Lung (tissue), 12 donors: Measurements from ENCODE around the gene DDX1. TPM values are rescaled to one million over a fixed set of nuclear protein-coding genes. Genes with fewer than 3 reads are reported as not detected.
A peak's percentile ranks its signal among the peaks of the same experiment; 100 is the strongest.

Source experiments
- ATAC-seq: fragments of 200-7000 bp; cut with Tn5 transposase; one replicate; pipeline ENCODE4 v1.9.1; 2020; ENCODE audit warnings: moderate number of reproducible peaks; ENCODE audit not compliant: insufficient read depth, low FRiP score
- DNase-seq, 3 donors: peaks; one replicate each; pipeline ENCODE4 v3.0.0-alpha.2; 2013 to 2017
- H3K27ac ChIP-seq, 2 donors: one replicate each; pipeline ENCODE4 v1.5.1; 2013; ENCODE audit warnings: mild to moderate bottlenecking in 2 of 2, moderate library complexity in 2 of 2, control low read depth in 1 of 2, inconsistent platforms in 1 of 2, low read depth in 1 of 2, low read length in 1 of 2
- H3K27me3 ChIP-seq, 3 donors: one replicate each; pipeline ENCODE4 v1.5.1; 2013; ENCODE audit warnings: low read length in 2 of 3; ENCODE audit not compliant: control insufficient read depth in 3 of 3, insufficient read depth in 3 of 3
- H3K36me3 ChIP-seq, 4 donors: one replicate each; pipeline ENCODE4 v1.5.1; 2013; ENCODE audit warnings: low read length in 4 of 4, mild to moderate bottlenecking in 1 of 4, moderate library complexity in 1 of 4; ENCODE audit not compliant: control insufficient read depth in 4 of 4, insufficient read depth in 4 of 4
- H3K4me1 ChIP-seq, 5 donors: one replicate each; pipeline ENCODE4 v1.5.1; 2013; ENCODE audit warnings: low read length in 5 of 5, mild to moderate bottlenecking in 2 of 5, moderate library complexity in 1 of 5; ENCODE audit not compliant: control insufficient read depth in 5 of 5, insufficient read depth in 5 of 5
- H3K4me3 ChIP-seq: one replicate; pipeline ENCODE4 v1.5.1; 2013; ENCODE audit warnings: mild to moderate bottlenecking, control low read depth, moderate library complexity
- H3K9ac ChIP-seq, 2 donors: one replicate each; pipeline ENCODE4 v1.5.1; 2013; ENCODE audit warnings: low read length in 2 of 2, control low read depth in 1 of 2; ENCODE audit not compliant: insufficient read depth in 1 of 2
- H3K9me3 ChIP-seq, 4 donors: one replicate each; pipeline ENCODE4 v1.5.1; 2013; ENCODE audit warnings: low read length in 3 of 4, mild to moderate bottlenecking in 1 of 4, moderate library complexity in 1 of 4; ENCODE audit not compliant: control insufficient read depth in 4 of 4, insufficient read depth in 3 of 4
- CTCF ChIP-seq: IDR thresholded peaks from 2 replicates; pipeline ENCODE4 v1.5.1; 2012; ENCODE audit warnings: mild to moderate bottlenecking; ENCODE audit errors: control extremely low read depth, extremely low read depth
- WGBS, 2 donors: extraction: QIAGEN DNeasy Blood & Tissue Kit; methylation state at CpG; one replicate each; pipeline ENCODE4 v1.1.7; 2013; 5-methylcytosine and 5-hydroxymethylcytosine counted together
- polyA plus RNA-seq, 2 donors: library from polyadenylated mRNA; stranded (reverse); fragments of 200-250 nt; gene quantifications; one replicate each; pipeline ENCODE4 v1.2.1, GENCODE V29; 2013
- total RNA-seq, 2 donors: library from RNA; depleted of rRNA in 1 of 2; stranded (reverse); fragments of >200 nt in 1 of 2; gene quantifications; one replicate each; pipeline ENCODE4 v1.2.1, GENCODE V29; 2014 to 2021
- donor health status: control.
- donor health status: control.
- donor health status: Bipolar disorder and iron deficiency.
- donor health status: healthy.
- donor health status: DM: yes; HTN: yes; CAD: no.

Gene DDX1
- total and polyA plus RNA-seq, 4 donors, result 53.7 to 85.2 (median 60.5) TPM

DNA sequence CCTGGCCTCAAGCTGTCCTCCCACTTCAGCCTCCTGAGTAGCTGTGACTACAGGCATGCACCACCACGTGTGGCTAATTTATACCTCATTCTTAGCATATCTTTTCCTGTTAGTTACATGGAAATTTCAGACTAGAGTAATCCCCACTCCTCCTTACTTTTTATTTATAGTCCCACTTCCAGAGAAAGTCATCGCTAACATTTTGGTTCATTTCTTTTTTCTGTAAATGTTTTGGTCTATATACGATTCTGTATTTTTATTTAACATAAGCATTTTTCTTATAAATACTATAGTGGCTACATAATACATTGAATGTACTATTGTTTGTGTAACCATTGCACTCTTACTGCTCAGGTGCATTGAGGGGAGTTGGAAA is 42.3 kb downstream of the DDX1 start:
- peaks cover 0 to 20% (median 16%) of the 10 kb centered on the region in 5 donors for H3K4me1 ChIP-seq
- 80 to 81% methylated on average over 3 of the region's 3 CpGs for WGBS, 2 donors
- H3K27me3 ChIP-seq, result no peaks in the 10 kb centered on the region
- H3K9ac ChIP-seq, result no peak overlapping the region
- peaks cover 18 to 37% (median 29%) of the 10 kb centered on the region in 4 donors for H3K36me3 ChIP-seq
- no peak overlapping the region for H3K27ac ChIP-seq
- no peaks in the 10 kb centered on the region for H3K9me3 ChIP-seq
- TF ChIP-seq CTCF, result no peak
- DNase-seq (no peak), ATAC-seq (no peak)
- H3K4me3 ChIP-seq, result no peak overlapping the region

GRCh38 chr2:15634846-15635490 is 43.3 kb downstream of the DDX1 start:
- Histone ChIP-seq H3K9ac (peak overlapping the region in 1 of 2 donors; percentile 27), H3K27ac (no peak overlapping the region), H3K27me3 (no peaks in the 10 kb centered on the region), H3K9me3 (no peaks in the 10 kb centered on the region), H3K4me3 (no peak overlapping the region), H3K4me1 (peaks cover 0 to 20% (median 16%) of the 10 kb centered on the region in 5 donors), H3K36me3 (peaks cover 18 to 30% (median 25%) of the 10 kb centered on the region in 4 donors)
- ATAC-seq, result no peak
- DNase-seq, result peak in 2 of 3 donors; percentile 27 to 29
- TF ChIP-seq CTCF, result no peak
- 40 to 67% methylated on average over 1 of the region's 1 CpG for WGBS, 2 donors

DNA sequence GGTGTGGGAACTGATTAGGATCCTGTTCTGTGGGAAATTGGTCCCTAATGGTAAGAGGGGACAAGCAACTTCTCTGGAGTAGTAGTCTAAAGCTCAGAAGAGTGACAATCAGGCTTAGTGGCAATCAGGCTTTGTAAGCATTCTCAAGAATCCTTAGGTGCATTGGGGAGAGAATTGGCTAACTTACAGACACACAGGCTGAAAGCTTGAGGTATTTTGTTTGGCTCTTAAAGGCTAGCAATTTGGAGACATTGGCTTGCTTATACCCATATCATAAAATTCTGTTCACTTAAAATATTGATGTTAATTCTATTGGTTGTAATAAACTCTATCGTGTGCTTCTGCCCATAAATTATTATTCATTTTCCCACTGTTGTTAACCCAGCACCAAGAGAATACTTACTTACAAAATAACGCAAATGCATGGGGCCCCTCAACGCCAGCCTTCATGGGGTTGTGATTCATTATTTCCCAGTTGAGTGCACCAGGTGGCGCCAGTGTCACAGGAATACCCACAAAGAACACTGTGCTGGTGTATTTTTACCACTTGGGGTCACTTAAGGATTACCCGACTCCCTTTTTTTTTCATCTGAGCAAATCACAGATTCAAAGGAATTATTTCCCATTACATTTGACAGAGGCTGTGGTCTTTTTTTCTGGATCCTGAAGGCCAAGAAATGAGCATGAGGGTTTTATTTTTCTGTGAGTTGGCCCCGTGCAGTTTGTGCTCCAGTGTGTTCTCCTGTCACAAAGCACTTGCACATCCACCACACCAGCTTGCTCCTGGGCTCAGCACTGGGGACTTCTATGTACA is 45.5 kb downstream of the DDX1 start:
- no peak overlapping the region for H3K4me3 ChIP-seq
- peak; percentile 75 for ATAC-seq
- peaks cover 2 to 22% (median 16%) of the 10 kb centered on the region in 5 donors for H3K4me1 ChIP-seq
- H3K9ac ChIP-seq, result no peak overlapping the region
- peak; percentile 84 to 92 (median 91) for DNase-seq
- no peak overlapping the region for H3K27ac ChIP-seq
- peak; percentile 88 for TF ChIP-seq CTCF
- 7% methylated on average over 6 of the region's 6 CpGs for WGBS, 2 donors
- peaks cover 11 to 16% (median 13%) of the 10 kb centered on the region in 4 donors for H3K36me3 ChIP-seq
- H3K9me3 ChIP-seq, result peaks cover 0 to 10% (median 0%) of the 10 kb centered on the region in 4 donors
- no peaks in the 10 kb centered on the region for H3K27me3 ChIP-seq
